Stimulated activated CD8-positive, alpha-beta memory T cell treated with anti-CD3 and anti-CD28 coated beads, Interleukin-15, amount 100 ng/mL, for 48 hours (primary cell): Measurements from ENCODE around the gene MYO1D.
A peak's percentile ranks its signal among the peaks of the same experiment; 100 is the strongest.
"Not testable (repeated sequence)": the region's sequence is repeated elsewhere in the genome, so short reads cannot be mapped to it uniquely, and the experiment has no call there.

ENCODE experiments used
- DNase-seq, 2 donors: peaks; one replicate each; pipeline ENCODE4 v3.0.0-alpha.2; 2020; ENCODE audit warnings: low read depth in 2 of 2

The MYO1D gene

GRCh38 chr17:32528825-32529224, 348.1 kb downstream of the MYO1D start:
- no peak for DNase-seq

GRCh38 chr17:32527146-32527545, 349.8 kb downstream of the MYO1D start:
- DNase-seq = no peak

GRCh38 chr17:32525122-32525521, 351.8 kb downstream of the MYO1D start:
- DNase-seq = no peak

- not testable (repeated sequence) for DNase-seq
These were observed 352.4 kb downstream of the MYO1D start for GRCh38 chr17:32524553-32524880.

- DNase-seq = no peak
These were observed 352.9 kb downstream of the MYO1D start for GRCh38 chr17:32523827-32524552.

GRCh38 chr17:32523017-32523680, 353.8 kb downstream of the MYO1D start:
- DNase-seq = peak in 1 of 2 donors; percentile 44

- no peak for DNase-seq
These were observed 356.1 kb downstream of the MYO1D start for GRCh38 chr17:32520737-32521404.

GRCh38 chr17:32520104-32520701, 356.7 kb downstream of the MYO1D start:
- DNase-seq = peak; percentile 32 to 50

- peak; percentile 52 to 61 for DNase-seq
These were observed 357.5 kb downstream of the MYO1D start for GRCh38 chr17:32519228-32520103.

- no peak for DNase-seq
These were observed 358.2 kb downstream of the MYO1D start for GRCh38 chr17:32518646-32519227.

GRCh38 chr17:32517982-32518381, 358.9 kb downstream of the MYO1D start:
- no peak for DNase-seq

- DNase-seq = no peak
These were observed 359.8 kb downstream of the MYO1D start for GRCh38 chr17:32516940-32517701.

- no peak for DNase-seq
These were observed 360.5 kb downstream of the MYO1D start for GRCh38 chr17:32516450-32516849.

GRCh38 chr17:32515677-32516383, 361.1 kb downstream of the MYO1D start:
- DNase-seq = no peak

GRCh38 chr17:32514606-32515005, 362.3 kb downstream of the MYO1D start:
- DNase-seq = no peak

- no peak for DNase-seq
These were observed 363.3 kb downstream of the MYO1D start for GRCh38 chr17:32513579-32513978.

- DNase-seq = no peak
These were observed 364.6 kb downstream of the MYO1D start for GRCh38 chr17:32512328-32512727.

GRCh38 chr17:32510466-32510865, 366.5 kb downstream of the MYO1D start:
- no peak for DNase-seq

- no peak for DNase-seq
These were observed 368.0 kb downstream of the MYO1D start for GRCh38 chr17:32508926-32509325.
